ENCODE data around the gene MRPS18B. TPM values are rescaled to one million over a fixed set of nuclear protein-coding genes. Genes with fewer than 3 reads are reported as not detected.

Gene MRPS18B
- total RNA-seq, 3 donors from 2014 or later: 42.1 to 70.8 (median 52.4) TPM

DNA sequence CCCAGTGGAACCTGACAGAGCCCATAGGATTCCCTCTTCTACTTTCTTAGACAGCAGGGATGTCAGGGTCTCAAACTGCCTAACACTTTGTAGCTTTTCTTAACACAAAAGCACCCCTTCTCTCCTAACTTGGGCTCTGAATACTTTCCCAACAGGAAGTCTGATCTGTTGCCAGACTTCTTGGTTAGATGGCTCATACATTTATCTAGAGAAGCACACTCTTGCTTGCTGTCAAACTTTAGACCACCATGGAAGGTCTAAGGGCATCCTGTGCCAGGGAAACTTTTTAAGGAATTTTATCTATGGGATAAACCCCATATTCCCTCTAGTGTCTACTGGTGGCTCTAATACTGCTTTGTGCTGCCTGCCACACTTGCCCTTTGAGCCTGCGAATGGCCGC is 26.0 kb downstream of the MRPS18B start:
- H3K27ac ChIP-seq: no peak overlapping the region

DNA sequence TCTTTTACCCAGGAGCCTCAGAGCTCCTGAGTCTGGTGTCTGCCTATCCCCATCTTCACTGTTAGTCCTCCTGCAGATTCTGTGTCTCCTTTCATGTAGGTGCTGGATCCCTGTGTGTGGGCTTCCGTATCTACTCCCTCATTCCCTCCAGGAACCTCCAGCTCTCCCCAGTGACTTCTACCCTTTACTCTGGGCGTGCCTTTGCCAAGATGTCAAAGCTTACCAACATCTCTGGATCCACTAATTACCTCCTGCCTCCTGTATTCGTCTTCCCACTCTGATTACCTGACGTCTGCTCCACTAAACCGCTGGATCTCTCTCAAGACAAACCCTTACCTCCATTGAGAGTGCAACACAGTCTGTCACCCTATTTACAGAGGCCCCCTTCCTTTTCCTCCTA is 27.1 kb downstream of the MRPS18B start:
- no peaks in the 10 kb centered on the region for H3K27me3 ChIP-seq

More for the DNA sequence above, 26.0 kb downstream of the MRPS18B start:
- H3K36me3 ChIP-seq: no peaks in the 10 kb centered on the region
- H3K4me3 ChIP-seq: no peak overlapping the region
- H3K4me1 ChIP-seq: peaks cover 0 to 4% of the 10 kb centered on the region in 2 donors
- H3K27me3 ChIP-seq: no peaks in the 10 kb centered on the region
- DNase-seq (ENCODE audit: low spot score in 2 of 2): no peak
- no peaks in the 10 kb centered on the region for H3K9me3 ChIP-seq
- intact Hi-C loops (cut with DNase I; ENCODE audit: low total_unique reads): no loop called here
- TF ChIP-seq, protein P1, sequence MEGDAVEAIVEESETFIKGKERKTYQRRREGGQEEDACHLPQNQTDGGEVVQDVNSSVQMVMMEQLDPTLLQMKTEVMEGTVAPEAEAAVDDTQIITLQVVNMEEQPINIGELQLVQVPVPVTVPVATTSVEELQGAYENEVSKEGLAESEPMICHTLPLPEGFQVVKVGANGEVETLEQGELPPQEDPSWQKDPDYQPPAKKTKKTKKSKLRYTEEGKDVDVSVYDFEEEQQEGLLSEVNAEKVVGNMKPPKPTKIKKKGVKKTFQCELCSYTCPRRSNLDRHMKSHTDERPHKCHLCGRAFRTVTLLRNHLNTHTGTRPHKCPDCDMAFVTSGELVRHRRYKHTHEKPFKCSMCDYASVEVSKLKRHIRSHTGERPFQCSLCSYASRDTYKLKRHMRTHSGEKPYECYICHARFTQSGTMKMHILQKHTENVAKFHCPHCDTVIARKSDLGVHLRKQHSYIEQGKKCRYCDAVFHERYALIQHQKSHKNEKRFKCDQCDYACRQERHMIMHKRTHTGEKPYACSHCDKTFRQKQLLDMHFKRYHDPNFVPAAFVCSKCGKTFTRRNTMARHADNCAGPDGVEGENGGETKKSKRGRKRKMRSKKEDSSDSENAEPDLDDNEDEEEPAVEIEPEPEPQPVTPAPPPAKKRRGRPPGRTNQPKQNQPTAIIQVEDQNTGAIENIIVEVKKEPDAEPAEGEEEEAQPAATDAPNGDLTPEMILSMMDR (IDR thresholded peaks at IDR 0.05): no peak
- TF ChIP-seq POLR2AphosphoS5 (IDR thresholded peaks at IDR 0.05): no peak
- no peak for TF ChIP-seq POLR2A (IDR thresholded peaks at IDR 0.05)

DNA sequence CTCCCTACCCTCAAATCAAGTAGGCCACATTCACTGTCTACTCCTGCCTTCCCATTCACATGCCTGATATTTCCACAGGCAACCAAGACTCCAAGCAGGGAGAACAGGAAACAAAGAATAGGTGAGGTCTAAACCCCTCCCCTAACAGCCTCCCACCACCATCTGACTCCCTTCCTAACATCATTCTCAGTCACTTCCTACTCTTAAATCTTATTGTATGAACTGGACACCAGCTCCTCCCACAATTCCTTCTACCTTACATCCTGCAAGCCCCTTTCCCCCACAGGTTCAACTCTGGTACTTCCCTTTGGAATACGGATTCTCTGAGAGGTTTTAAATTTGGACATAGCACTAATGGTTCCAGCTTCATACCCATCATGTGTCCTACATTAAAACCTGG is 28.3 kb downstream of the MRPS18B start:
- Histone ChIP-seq H3K27me3 (no peaks in the 10 kb centered on the region), H3K9me3 (no peaks in the 10 kb centered on the region), H3K4me3 (no peak overlapping the region), H3K36me3 (peaks cover 1% of the 10 kb centered on the region), H3K27ac (peak overlapping the region in 1 of 2 donors; percentile 87), H3K4me1 (peaks cover 0 to 4% of the 10 kb centered on the region in 2 donors)
- TF ChIP-seq POLR2AphosphoS5 (IDR thresholded peaks at IDR 0.05): no peak
- TF ChIP-seq, protein P1 (IDR thresholded peaks at IDR 0.05): no peak
- no peak for TF ChIP-seq POLR2A (IDR thresholded peaks at IDR 0.05)
- no peak for DNase-seq (ENCODE audit: low spot score in 2 of 2)
- intact Hi-C loops (cut with DNase I; ENCODE audit: low total_unique reads): no loop called here

More for the DNA sequence above, 27.1 kb downstream of the MRPS18B start:
- Histone ChIP-seq H3K4me3 (no peak overlapping the region), H3K27ac (no peak overlapping the region), H3K4me1 (peaks cover 0 to 4% of the 10 kb centered on the region in 2 donors), H3K36me3 (no peaks in the 10 kb centered on the region), H3K9me3 (no peaks in the 10 kb centered on the region)
- TF ChIP-seq POLR2A (IDR thresholded peaks at IDR 0.05) (no peak), POLR2AphosphoS5 (IDR thresholded peaks at IDR 0.05) (no peak)
- TF ChIP-seq, protein P1 (IDR thresholded peaks at IDR 0.05): no peak
- intact Hi-C loops (cut with DNase I; ENCODE audit: low total_unique reads): no loop called here
- DNase-seq (ENCODE audit: low spot score in 2 of 2): no peak

DNA sequence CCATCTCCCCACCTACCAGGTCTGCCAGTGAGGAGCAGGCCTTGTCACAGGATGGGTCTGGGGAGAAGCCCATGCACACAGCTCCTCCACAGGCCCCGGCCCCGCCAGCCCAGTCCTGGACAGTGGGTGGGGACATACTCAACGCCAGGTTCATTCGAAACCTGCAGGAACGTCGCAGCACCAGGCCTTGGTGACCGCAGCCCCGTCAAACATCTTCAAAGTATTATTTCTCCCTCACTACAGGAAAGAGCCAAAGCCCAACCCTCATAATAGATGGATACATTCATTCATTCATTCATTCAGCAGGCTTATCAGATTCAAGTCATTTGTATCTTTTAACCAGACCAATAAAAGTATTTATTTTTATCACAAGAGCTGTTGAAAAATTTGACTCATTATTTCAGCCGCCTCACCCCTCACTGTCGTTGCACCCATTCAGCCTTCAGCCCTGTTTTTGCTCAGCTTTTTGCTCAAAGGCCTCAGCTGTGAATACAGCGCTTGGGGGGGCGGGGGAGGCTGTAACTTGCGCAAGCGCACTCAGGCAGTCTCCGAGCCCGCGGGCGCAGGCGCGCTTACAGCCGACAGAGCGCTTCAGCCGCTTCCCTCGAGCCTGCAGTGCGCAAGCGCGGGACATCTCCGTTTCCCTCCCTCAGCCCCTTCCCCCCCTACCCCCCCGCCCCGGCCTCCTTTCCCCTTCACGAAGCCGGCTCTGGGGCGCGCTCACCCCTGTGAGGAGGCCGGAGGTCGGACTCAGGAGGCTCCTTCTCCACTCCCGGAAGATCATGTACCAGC is 29.0 kb downstream of the MRPS18B start, which contains the start of gene C6orf136:
Gene C6orf136, plus strand, starts transcription at position 684 of the 792 bp plus-strand sequence. Its CDS starts 99 bp downstream, at position 783.
- TF ChIP-seq, protein P1 (IDR thresholded peaks at IDR 0.05): no peak
- TF ChIP-seq POLR2AphosphoS5 (IDR thresholded peaks at IDR 0.05) (no peak), POLR2A (IDR thresholded peaks at IDR 0.05) (no peak)
- peak; percentile 80 to 88 for DNase-seq (ENCODE audit: low spot score in 2 of 2)
- peaks cover 5% of the 10 kb centered on the region for H3K36me3 ChIP-seq
- intact Hi-C loops (cut with DNase I; ENCODE audit: low total_unique reads): no loop called here
- H3K27ac ChIP-seq: peak within 1 kb of the TSS; percentile 87 to 93
- H3K4me3 ChIP-seq: peak within 1 kb of the TSS; percentile 70 to 90 (median 89)
- peaks cover 0 to 4% of the 10 kb centered on the region in 2 donors for H3K4me1 ChIP-seq
- no peaks in the 10 kb centered on the region for H3K9me3 ChIP-seq
- no peaks in the 10 kb centered on the region for H3K27me3 ChIP-seq
